ENCODE measurements around the gene HOXC10. TPM values are rescaled to one million over a fixed set of nuclear protein-coding genes. Genes with fewer than 3 reads are reported as not detected.

The HOXC10 gene
- total RNA-seq, 1 donor from 2014 or later: not detected

GRCh38 chr12:53942467-53942997 lies 42.4 kb upstream of the HOXC10 start:
- DNase-seq (no peak), ATAC-seq (no peak)
- TF ChIP-seq, protein P1, sequence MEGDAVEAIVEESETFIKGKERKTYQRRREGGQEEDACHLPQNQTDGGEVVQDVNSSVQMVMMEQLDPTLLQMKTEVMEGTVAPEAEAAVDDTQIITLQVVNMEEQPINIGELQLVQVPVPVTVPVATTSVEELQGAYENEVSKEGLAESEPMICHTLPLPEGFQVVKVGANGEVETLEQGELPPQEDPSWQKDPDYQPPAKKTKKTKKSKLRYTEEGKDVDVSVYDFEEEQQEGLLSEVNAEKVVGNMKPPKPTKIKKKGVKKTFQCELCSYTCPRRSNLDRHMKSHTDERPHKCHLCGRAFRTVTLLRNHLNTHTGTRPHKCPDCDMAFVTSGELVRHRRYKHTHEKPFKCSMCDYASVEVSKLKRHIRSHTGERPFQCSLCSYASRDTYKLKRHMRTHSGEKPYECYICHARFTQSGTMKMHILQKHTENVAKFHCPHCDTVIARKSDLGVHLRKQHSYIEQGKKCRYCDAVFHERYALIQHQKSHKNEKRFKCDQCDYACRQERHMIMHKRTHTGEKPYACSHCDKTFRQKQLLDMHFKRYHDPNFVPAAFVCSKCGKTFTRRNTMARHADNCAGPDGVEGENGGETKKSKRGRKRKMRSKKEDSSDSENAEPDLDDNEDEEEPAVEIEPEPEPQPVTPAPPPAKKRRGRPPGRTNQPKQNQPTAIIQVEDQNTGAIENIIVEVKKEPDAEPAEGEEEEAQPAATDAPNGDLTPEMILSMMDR (IDR thresholded peaks at IDR 0.05): no peak
- no peaks in the 10 kb centered on the region for H3K9me3 ChIP-seq
- H3K27me3 ChIP-seq (ENCODE audit: low read depth): peaks cover 99% of the 10 kb centered on the region
- no peaks in the 10 kb centered on the region for H3K36me3 ChIP-seq
- intact Hi-C loops (cut with DNase I): no loop called here
- no peak overlapping the region for H3K4me3 ChIP-seq
- no peaks in the 10 kb centered on the region for H3K4me1 ChIP-seq
- H3K27ac ChIP-seq: no peak overlapping the region

DNA sequence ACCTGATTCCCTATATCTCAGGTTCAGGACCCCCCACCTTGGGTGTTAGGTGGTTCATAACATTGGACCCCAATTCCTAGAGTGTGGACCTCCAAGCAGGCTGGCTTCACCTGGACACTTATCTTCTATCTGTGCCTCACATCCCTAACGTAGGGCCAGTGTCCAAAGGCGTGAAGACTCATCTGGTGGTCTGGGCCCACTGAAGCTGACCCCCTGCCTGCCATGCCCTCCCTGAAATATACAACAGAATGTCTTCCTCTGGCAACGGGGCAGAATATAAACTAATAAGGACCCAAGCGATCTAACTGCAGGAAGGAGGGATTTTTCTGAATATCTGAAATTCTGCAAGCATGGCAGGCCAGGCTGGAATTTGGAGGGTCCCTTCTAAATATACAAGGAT lies 40.7 kb upstream of the HOXC10 start:
- Histone ChIP-seq H3K4me3 (no peak overlapping the region), H3K27ac (no peak overlapping the region), H3K36me3 (no peaks in the 10 kb centered on the region), H3K4me1 (no peaks in the 10 kb centered on the region), H3K27me3 (ENCODE audit: low read depth) (peaks cover 99% of the 10 kb centered on the region), H3K9me3 (no peaks in the 10 kb centered on the region)
- DNase-seq (no peak), ATAC-seq (no peak)
- intact Hi-C loops (cut with DNase I): no loop called here
- TF ChIP-seq, protein P1 (IDR thresholded peaks at IDR 0.05): no peak

DNA sequence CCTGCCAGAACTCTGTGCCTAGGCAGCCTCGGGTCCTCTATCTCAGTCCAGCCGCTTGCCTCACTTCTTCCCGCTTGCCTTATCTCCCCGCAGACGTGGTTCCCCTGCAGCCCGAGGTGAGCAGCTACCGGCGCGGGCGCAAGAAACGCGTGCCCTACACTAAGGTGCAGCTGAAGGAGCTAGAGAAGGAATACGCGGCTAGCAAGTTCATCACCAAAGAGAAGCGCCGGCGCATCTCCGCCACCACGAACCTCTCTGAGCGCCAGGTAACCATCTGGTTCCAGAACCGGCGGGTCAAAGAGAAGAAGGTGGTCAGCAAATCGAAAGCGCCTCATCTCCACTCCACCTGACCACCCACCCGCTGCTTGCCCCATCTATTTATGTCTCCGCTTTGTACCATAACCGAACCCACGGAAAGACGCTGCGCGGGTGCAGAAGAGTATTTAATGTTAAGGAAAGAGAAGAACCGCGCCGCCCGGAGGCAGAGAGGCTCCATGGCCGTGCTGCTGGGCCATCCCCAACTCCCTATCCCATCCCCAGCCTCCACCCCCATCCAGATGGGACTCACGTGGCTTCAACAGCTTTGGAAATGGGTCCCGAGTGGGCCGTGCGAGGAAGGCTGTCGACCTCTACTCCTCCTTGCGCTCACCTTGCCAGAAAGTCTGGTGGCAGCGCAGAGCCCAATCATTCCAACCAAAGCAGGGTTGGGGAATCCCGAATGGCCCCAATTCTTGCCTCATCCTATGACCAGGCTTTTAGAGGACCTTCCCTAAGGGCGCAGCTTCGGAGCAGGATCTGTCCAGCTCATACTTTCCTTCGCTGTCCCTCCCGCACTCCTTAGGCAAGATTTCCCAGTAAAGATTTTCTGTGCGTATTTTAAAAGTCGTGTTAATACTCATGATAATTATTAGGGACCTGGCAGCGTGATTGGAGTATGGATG lies 39.8 kb upstream of the HOXC10 start:
- no peak overlapping the region for H3K4me3 ChIP-seq
- H3K9me3 ChIP-seq: no peaks in the 10 kb centered on the region
- DNase-seq (no peak), ATAC-seq (no peak)
- peaks cover 99% of the 10 kb centered on the region for H3K27me3 ChIP-seq (ENCODE audit: low read depth)
- H3K36me3 ChIP-seq: no peaks in the 10 kb centered on the region
- H3K27ac ChIP-seq: no peak overlapping the region
- intact Hi-C loops (cut with DNase I): no loop called here
- H3K4me1 ChIP-seq: no peaks in the 10 kb centered on the region
- TF ChIP-seq, protein P1 (IDR thresholded peaks at IDR 0.05): no peak

- peaks cover 99% of the 10 kb centered on the region for H3K27me3 ChIP-seq (ENCODE audit: low read depth)
- intact Hi-C loops (cut with DNase I): no loop called here
- no peak for ATAC-seq
Observed at GRCh38 chr12:53947743-53948142, 37.2 kb upstream of the HOXC10 start.

More at GRCh38 chr12:53947743-53948142, 37.2 kb upstream of the HOXC10 start:
- no peaks in the 10 kb centered on the region for H3K4me1 ChIP-seq
- DNase-seq: no peak
- no peaks in the 10 kb centered on the region for H3K9me3 ChIP-seq
- no peak overlapping the region for H3K4me3 ChIP-seq
- TF ChIP-seq, protein P1 (IDR thresholded peaks at IDR 0.05): no peak
- no peak overlapping the region for H3K27ac ChIP-seq
- no peaks in the 10 kb centered on the region for H3K36me3 ChIP-seq
